Esophagus muscularis mucosa (tissue), 3 donors: ENCODE results near the gene TOX2.

Experiments used
- POLR2AphosphoS5 ChIP-seq, 2 donors: sonication (generic); formaldehyde crosslinking; IDR thresholded peaks; one replicate each; pipeline ENCODE4 v1.6.1; 2017; ENCODE audit warnings: antibody characterized with exemption in 2 of 2
- TF ChIP-seq, protein P1 (sequence below), 3 experiments: fragments of 200-600 bp in 2 of 3; fragments of 450-650 bp in 1 of 3; sonication (generic) in 2 of 3; IDR thresholded peaks; one replicate each; pipeline ENCODE4 v1.5.1; 2017 to 2019; ENCODE audit warnings: antibody characterized with exemption in 3 of 3, mild to moderate bottlenecking in 2 of 3, moderate library complexity in 1 of 3

GRCh38 chr20:43916881-43917371 lies 2.3 kb downstream of the TOX2 start:
- no peak for TF ChIP-seq POLR2AphosphoS5 (IDR thresholded peaks at IDR 0.05)
- TF ChIP-seq, protein P1, sequence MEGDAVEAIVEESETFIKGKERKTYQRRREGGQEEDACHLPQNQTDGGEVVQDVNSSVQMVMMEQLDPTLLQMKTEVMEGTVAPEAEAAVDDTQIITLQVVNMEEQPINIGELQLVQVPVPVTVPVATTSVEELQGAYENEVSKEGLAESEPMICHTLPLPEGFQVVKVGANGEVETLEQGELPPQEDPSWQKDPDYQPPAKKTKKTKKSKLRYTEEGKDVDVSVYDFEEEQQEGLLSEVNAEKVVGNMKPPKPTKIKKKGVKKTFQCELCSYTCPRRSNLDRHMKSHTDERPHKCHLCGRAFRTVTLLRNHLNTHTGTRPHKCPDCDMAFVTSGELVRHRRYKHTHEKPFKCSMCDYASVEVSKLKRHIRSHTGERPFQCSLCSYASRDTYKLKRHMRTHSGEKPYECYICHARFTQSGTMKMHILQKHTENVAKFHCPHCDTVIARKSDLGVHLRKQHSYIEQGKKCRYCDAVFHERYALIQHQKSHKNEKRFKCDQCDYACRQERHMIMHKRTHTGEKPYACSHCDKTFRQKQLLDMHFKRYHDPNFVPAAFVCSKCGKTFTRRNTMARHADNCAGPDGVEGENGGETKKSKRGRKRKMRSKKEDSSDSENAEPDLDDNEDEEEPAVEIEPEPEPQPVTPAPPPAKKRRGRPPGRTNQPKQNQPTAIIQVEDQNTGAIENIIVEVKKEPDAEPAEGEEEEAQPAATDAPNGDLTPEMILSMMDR (IDR thresholded peaks at IDR 0.05), result no peak
